K562 (cell line): Measurements from ENCODE around the gene UNC119. TPM values are rescaled to one million over a fixed set of nuclear protein-coding genes. Genes with fewer than 3 reads are reported as not detected.

ENCODE experiments used
- ATAC-seq: fragments of 200-7000 bp; cut with Tn5 transposase; 3 replicates; pipeline ENCODE4 v1.9.1; 2020; ENCODE audit warnings: moderate library complexity
- BruUV-seq: library from RNA; stranded (reverse); fragments of 400-500 nt; replicated peaks from 2 replicates; lab custom pipeline; 2021; lab: Mats Ljungman, UMichigan
- CTCF ChIA-PET: fragments of 300-600 bp; formaldehyde crosslinking; extraction: SDS; loops from one replicate; lab custom pipeline; 2021; ENCODE audit warnings: low intra/inter-chr PET ratio; lab: Yijun Ruan, JAX
- POLR2A ChIA-PET: fragments of 300-600, 350-650 bp; sonication (Branson Sonifier 250); formaldehyde crosslinking; extraction: SDS; loops from one replicate; lab custom pipeline; 2021; ENCODE audit warnings: antibody characterized with exemption, inconsistent platforms; lab: Yijun Ruan, JAX
- DNase-seq, 4 experiments: peaks; one replicate each; pipeline versions ENCODE4 v3.0.0 to v3.0.0-alpha.2; 2011 to 2018; ENCODE audit warnings: low spot score in 3 of 4, mixed read lengths in 3 of 4; ENCODE audit errors: extremely low read depth in 1 of 4
- FAIRE-seq: peaks from 2 replicates; lab custom pipeline; 2011; peaks lifted over from hg19 to GRCh38; lab: Jason Lieb, UNC
- H2AFZ ChIP-seq: 2 replicates; pipeline ENCODE4 v1.6.0; 2011; ENCODE audit warnings: low read depth, low read length, control low read depth, inconsistent platforms
- H3K27ac ChIP-seq: fragments of 200-600 bp; 3 replicates; pipeline ENCODE4 v1.8.0; 2011; ENCODE audit warnings: low read depth, mild to moderate bottlenecking, control low read depth, inconsistent platforms, low read length, moderate library complexity, mixed read lengths; ENCODE audit errors: extremely low read depth
- H3K27me3 ChIP-seq, 2 experiments: fragments of 300-600 bp in 1 of 2; 2 replicates in 1 of 2; 3 replicates in 1 of 2; pipeline versions ENCODE4 v1.6.0 to v1.8.0; 2011; ENCODE audit warnings: inconsistent platforms in 2 of 2, low read length in 2 of 2, mild to moderate bottlenecking in 1 of 2, mixed read lengths in 1 of 2, moderate library complexity in 1 of 2; ENCODE audit not compliant: control insufficient read depth in 2 of 2, insufficient read depth in 2 of 2
- H3K36me3 ChIP-seq: fragments of 300-600 bp; 3 replicates; pipeline ENCODE4 v1.8.0; 2011; ENCODE audit warnings: mild to moderate bottlenecking, low read length, inconsistent platforms; ENCODE audit not compliant: control insufficient read depth, insufficient read depth
- H3K4me1 ChIP-seq, 2 experiments: fragments of 200-600 bp in 1 of 2; replicated peaks in 1 of 2; 2 replicates in 1 of 2; 3 replicates in 1 of 2; pipeline versions ENCODE4 v1.5.1 to v1.8.0; 2011; ENCODE audit warnings: inconsistent platforms in 2 of 2, low read length in 2 of 2, mild to moderate bottlenecking in 1 of 2, mixed read lengths in 1 of 2, moderate library complexity in 1 of 2; ENCODE audit not compliant: control insufficient read depth in 2 of 2, insufficient read depth in 2 of 2
- H3K4me2 ChIP-seq: 2 replicates; pipeline ENCODE4 v1.6.1; 2011; ENCODE audit warnings: low read length, control low read depth, inconsistent platforms, mixed read lengths; ENCODE audit not compliant: insufficient read depth
- H3K4me3 ChIP-seq: fragments of 200-600 bp; sonication (generic), shearing (Covaris generic); 2 replicates; pipeline ENCODE4 v1.5.1; 2016; ENCODE audit warnings: control low read depth, inconsistent platforms
- H3K79me2 ChIP-seq: fragments of 200-600 bp; 3 replicates; pipeline ENCODE4 v1.8.0; 2011; ENCODE audit warnings: low read length, inconsistent platforms; ENCODE audit not compliant: control insufficient read depth, insufficient read depth
- H3K9ac ChIP-seq, 2 experiments: 2 replicates each; pipeline versions ENCODE4 v1.6.0 to v1.6.1; 2011; ENCODE audit warnings: low read depth in 2 of 2, low read length in 2 of 2, control low read depth in 1 of 2, inconsistent platforms in 1 of 2, mild to moderate bottlenecking in 1 of 2, mixed read lengths in 1 of 2; ENCODE audit not compliant: insufficient read depth in 1 of 2
- H3K9me1 ChIP-seq: one replicate; pipeline ENCODE4 v1.6.0; 2011; ENCODE audit warnings: inconsistent platforms, mild to moderate bottlenecking, low read length, moderate library complexity; ENCODE audit not compliant: control insufficient read depth, insufficient read depth
- H3K9me3 ChIP-seq: replicated peaks from 2 replicates; pipeline ENCODE4 v1.5.1; 2011; ENCODE audit warnings: low read depth, low read length, inconsistent platforms; ENCODE audit not compliant: control insufficient read depth, insufficient read depth
- H4K20me1 ChIP-seq: replicated peaks from 2 replicates; pipeline ENCODE4 v1.6.1; 2011; ENCODE audit warnings: low read length, inconsistent platforms, mixed read lengths; ENCODE audit not compliant: control insufficient read depth, insufficient read depth
- CEBPB ChIP-seq: fragments of 450-650 bp; IDR thresholded peaks from 2 replicates; pipeline ENCODE4 v1.6.1; 2016; ENCODE audit warnings: missing genetic modification characterization, missing compliant biosample characterization
- NUFIP1 ChIP-seq: fragments of 450-650 bp; IDR thresholded peaks from 2 replicates; pipeline ENCODE4 v1.6.1; 2018; ENCODE audit not compliant: partially characterized antibody
- ZBTB8A ChIP-seq: fragments of 450-650 bp; IDR thresholded peaks from 2 replicates; pipeline ENCODE4 v1.6.1; 2018; ENCODE audit warnings: mild to moderate bottlenecking, moderate library complexity; ENCODE audit not compliant: partially characterized antibody
- WGBS: fragments of 100-300 bp; shearing (Covaris generic); methylation state at CpG from one replicate; pipeline ENCODE4 v1.1.6; 2016; ENCODE audit warnings: low coverage, mixed read lengths; ENCODE audit not compliant: insufficient coverage; ENCODE audit errors: missing lambda C conversion rate; 5-methylcytosine and 5-hydroxymethylcytosine counted together
- in situ Hi-C: fragments of 300-500 bp; cut with MboI; formaldehyde crosslinking; loops from 4 replicates; pipeline ENCODE4 v1.15.0; 2018; ENCODE audit warnings: inconsistent platforms, mixed read lengths
- intact Hi-C: fragments of 100-400 bp; cut with micrococcal nuclease; formaldehyde crosslinking; loops from 2 replicates; pipeline ENCODE4 v1.14.2; 2022
- polyA plus RNA-seq, 8 experiments: library from polyadenylated mRNA; depleted of rRNA in 4 of 8; stranded (reverse) in 5 of 8; unstranded in 3 of 8; fragments of >200 nt; fragmentation: Nextera tagmentation in 2 of 8; fragmentation: Illumina TruSeq in 1 of 8; extraction: Ambion mirVana in 2 of 8; extraction: Trizol in 1 of 8; gene quantifications; 2 replicates each; pipeline versions ENCODE4 v1.2.1 to v1.2.3, GENCODE V29; 2011 to 2014; ENCODE audit warnings: inconsistent platforms in 1 of 8, missing spikeins in 1 of 8
- total RNA-seq, 7 experiments: library from RNA; depleted of rRNA in 6 of 7; stranded (reverse); fragments of >200 nt in 6 of 7; fragmentation: Illumina TruSeq in 2 of 7; extraction: Trizol in 2 of 7; gene quantifications; 2 replicates each; pipeline versions ENCODE4 v1.2.1 to v1.2.3, GENCODE V29; 2011 to 2021; ENCODE audit warnings: low replicate concordance in 1 of 7
- TF ChIP-seq, protein P1 (sequence below): fragments of 450-650 bp; conservative IDR thresholded peaks from 2 replicates; pipeline ENCODE4 v1.6.1; 2016; ENCODE audit warnings: missing genetic modification characterization, low read depth, mild to moderate bottlenecking, control low read depth, missing compliant biosample characterization

UNC119 gene
- total and polyA plus RNA-seq, 9 of the 15 experiments (the other 6 are each of a cell fraction or from before 2014, with no cell fraction given): 0.37 to 47.7 (median 16.3) TPM

DNA sequence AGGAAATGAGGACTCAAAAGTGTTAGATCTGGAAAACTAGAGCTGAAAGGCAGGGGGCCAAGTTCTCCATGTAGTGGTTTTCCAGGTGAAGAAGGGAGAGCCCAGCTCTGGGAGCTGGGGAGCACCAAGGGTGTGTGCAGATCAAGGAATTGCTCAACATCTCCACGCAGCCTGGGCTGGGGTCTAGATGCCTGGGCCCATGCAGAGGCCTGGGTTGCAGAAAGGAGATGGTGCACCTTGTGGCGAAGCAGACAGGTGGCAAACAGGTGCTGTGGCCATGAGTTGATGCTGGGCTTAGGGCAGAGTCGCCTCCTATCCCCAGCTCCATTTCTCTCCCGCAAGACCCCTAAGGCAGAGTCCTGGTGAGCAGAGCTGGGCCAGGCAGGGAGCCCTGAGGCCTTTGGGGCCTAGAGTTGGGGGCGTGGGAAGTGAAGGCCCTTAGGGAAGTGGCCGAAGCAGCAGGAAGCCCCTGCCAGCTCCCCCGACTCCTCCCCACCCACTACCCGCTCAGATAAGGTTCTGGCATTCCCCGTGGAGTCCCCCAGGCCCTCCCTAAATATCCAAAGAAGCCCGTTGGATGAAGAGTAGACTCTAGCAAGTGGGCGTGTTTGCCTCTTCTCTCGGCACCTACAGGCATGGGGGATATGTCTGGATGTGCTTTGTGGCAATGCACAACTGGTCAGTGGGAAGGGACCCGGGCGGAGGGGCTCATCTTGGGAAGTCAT is 45.5 kb downstream of the UNC119 start:
- Histone ChIP-seq H3K36me3 (no peaks in the 10 kb centered on the region), H3K9me3 (no peaks in the 10 kb centered on the region), H3K79me2 (no peaks in the 10 kb centered on the region), H3K27me3 (peaks cover 32 to 55% of the 10 kb centered on the region in 2 experiments), H3K4me1 (peaks cover 0 to 9% of the 10 kb centered on the region in 2 experiments; a peak in 1 of 5 replicates), H3K9me1 (no peaks in the 10 kb centered on the region), H3K4me3 (no peak overlapping the region), H4K20me1 (peaks cover 11% of the 10 kb centered on the region), H3K4me2 (no peak overlapping the region), H3K27ac (no peak overlapping the region), H3K9ac (no peak overlapping the region), H2AFZ (no peak overlapping the region)
- TF ChIP-seq, protein P1, sequence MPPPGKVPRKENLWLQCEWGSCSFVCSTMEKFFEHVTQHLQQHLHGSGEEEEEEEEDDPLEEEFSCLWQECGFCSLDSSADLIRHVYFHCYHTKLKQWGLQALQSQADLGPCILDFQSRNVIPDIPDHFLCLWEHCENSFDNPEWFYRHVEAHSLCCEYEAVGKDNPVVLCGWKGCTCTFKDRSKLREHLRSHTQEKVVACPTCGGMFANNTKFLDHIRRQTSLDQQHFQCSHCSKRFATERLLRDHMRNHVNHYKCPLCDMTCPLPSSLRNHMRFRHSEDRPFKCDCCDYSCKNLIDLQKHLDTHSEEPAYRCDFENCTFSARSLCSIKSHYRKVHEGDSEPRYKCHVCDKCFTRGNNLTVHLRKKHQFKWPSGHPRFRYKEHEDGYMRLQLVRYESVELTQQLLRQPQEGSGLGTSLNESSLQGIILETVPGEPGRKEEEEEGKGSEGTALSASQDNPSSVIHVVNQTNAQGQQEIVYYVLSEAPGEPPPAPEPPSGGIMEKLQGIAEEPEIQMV (tag): no peak
- TF ChIP-seq NUFIP1 (no peak), ZBTB8A (no peak), CEBPB (tag) (0 out of 2 replicates have a peak, but pooled peaks have one; percentile 21)
- FAIRE-seq (no peak), DNase-seq (no peak), ATAC-seq (no peak)
- ChIA-PET POLR2A (interaction anchor here (0.6 to 0.7 kb wide), 2 partner anchors 69 to 972 kb away, joined by 3 read pairs; no protein-coding TSS in a partner anchor), CTCF (no interaction called here)
- WGBS: 4% methylated on average over 13 of the region's 14 CpGs
- intact Hi-C loops (no loop called here), in situ Hi-C loops (no loop called here)
- BruUV-seq: no TSS peak
